Neuron (in vitro differentiated cells): ENCODE data around the gene NLGN1.

ENCODE experiments used
- H2AFZ ChIP-seq: one replicate; pipeline ENCODE4 v1.6.1; 2013; ENCODE audit warnings: low read depth, mild to moderate bottlenecking, inconsistent platforms, low read length, moderate library complexity
- H3K27me3 ChIP-seq: one replicate; pipeline ENCODE4 v1.6.1; 2013; ENCODE audit warnings: low read length; ENCODE audit not compliant: insufficient read depth
- H3K36me3 ChIP-seq: one replicate; pipeline ENCODE4 v1.6.1; 2013; ENCODE audit warnings: low read length; ENCODE audit not compliant: insufficient read depth
- H3K4me1 ChIP-seq: one replicate; pipeline ENCODE4 v1.6.1; 2013; ENCODE audit warnings: low read length; ENCODE audit not compliant: insufficient read depth
- H3K4me3 ChIP-seq: 2 replicates; pipeline ENCODE4 v1.5.1; 2013; ENCODE audit warnings: mild to moderate bottlenecking, low read length, moderate library complexity
- H3K9me3 ChIP-seq: one replicate; pipeline ENCODE4 v1.6.1; 2013; ENCODE audit warnings: low read length

Gene NLGN1

GRCh38 chr3:174268061-174268460 lies 870.5 kb downstream of the NLGN1 start:
- no peaks in the 10 kb centered on the region for H3K36me3 ChIP-seq

GRCh38 chr3:174268586-174268985 lies 871.0 kb downstream of the NLGN1 start:
- Histone ChIP-seq H3K4me1 (no peaks in the 10 kb centered on the region), H3K27me3 (no peaks in the 10 kb centered on the region)

More at GRCh38 chr3:174268061-174268460, 870.5 kb downstream of the NLGN1 start:
- H3K27me3 ChIP-seq = no peaks in the 10 kb centered on the region
- no peak overlapping the region for H3K4me3 ChIP-seq
- H3K4me1 ChIP-seq = no peaks in the 10 kb centered on the region
- no peak overlapping the region for H2AFZ ChIP-seq
- H3K9me3 ChIP-seq = no peaks in the 10 kb centered on the region

GRCh38 chr3:174270841-174271240 lies 873.3 kb downstream of the NLGN1 start:
- Histone ChIP-seq H3K4me3 (no peak overlapping the region), H3K27me3 (no peaks in the 10 kb centered on the region), H2AFZ (no peak overlapping the region), H3K9me3 (no peaks in the 10 kb centered on the region), H3K4me1 (no peaks in the 10 kb centered on the region), H3K36me3 (no peaks in the 10 kb centered on the region)

More at GRCh38 chr3:174268586-174268985, 871.0 kb downstream of the NLGN1 start:
- no peaks in the 10 kb centered on the region for H3K36me3 ChIP-seq
- H2AFZ ChIP-seq = no peak overlapping the region
- H3K9me3 ChIP-seq = no peaks in the 10 kb centered on the region
- H3K4me3 ChIP-seq = no peak overlapping the region

- no peaks in the 10 kb centered on the region for H3K27me3 ChIP-seq
- no peaks in the 10 kb centered on the region for H3K4me1 ChIP-seq
- no peaks in the 10 kb centered on the region for H3K36me3 ChIP-seq
- H3K9me3 ChIP-seq = no peaks in the 10 kb centered on the region
- H3K4me3 ChIP-seq = no peak overlapping the region
- no peak overlapping the region for H2AFZ ChIP-seq
These were observed 877.8 kb downstream of the NLGN1 start for GRCh38 chr3:174275336-174275735.

- no peaks in the 10 kb centered on the region for H3K4me1 ChIP-seq
- no peak overlapping the region for H3K4me3 ChIP-seq
- H3K36me3 ChIP-seq = peaks cover 2% of the 10 kb centered on the region
- no peak overlapping the region for H2AFZ ChIP-seq
- no peaks in the 10 kb centered on the region for H3K27me3 ChIP-seq
- H3K9me3 ChIP-seq = no peaks in the 10 kb centered on the region
These were observed 879.3 kb downstream of the NLGN1 start for GRCh38 chr3:174276826-174277225.

- Histone ChIP-seq H2AFZ (no peak overlapping the region), H3K9me3 (no peaks in the 10 kb centered on the region), H3K27me3 (no peaks in the 10 kb centered on the region), H3K4me1 (no peaks in the 10 kb centered on the region), H3K4me3 (no peak overlapping the region), H3K36me3 (peaks cover 2% of the 10 kb centered on the region)
These were observed 880.5 kb downstream of the NLGN1 start for GRCh38 chr3:174278094-174278493.

GRCh38 chr3:174280186-174280585 lies 882.6 kb downstream of the NLGN1 start:
- Histone ChIP-seq H3K4me1 (peaks cover under 1% of the 10 kb centered on the region), H2AFZ (no peak overlapping the region)

GRCh38 chr3:174285242-174285864 lies 887.8 kb downstream of the NLGN1 start:
- Histone ChIP-seq H2AFZ (no peak overlapping the region), H3K36me3 (peaks cover 2% of the 10 kb centered on the region), H3K9me3 (no peaks in the 10 kb centered on the region), H3K27me3 (no peaks in the 10 kb centered on the region), H3K4me1 (peaks cover 9% of the 10 kb centered on the region), H3K4me3 (no peak overlapping the region)

More at GRCh38 chr3:174280186-174280585, 882.6 kb downstream of the NLGN1 start:
- no peak overlapping the region for H3K4me3 ChIP-seq
- no peaks in the 10 kb centered on the region for H3K27me3 ChIP-seq
- H3K36me3 ChIP-seq = peaks cover 2% of the 10 kb centered on the region
- no peaks in the 10 kb centered on the region for H3K9me3 ChIP-seq

- Histone ChIP-seq H3K27me3 (no peaks in the 10 kb centered on the region), H3K36me3 (no peaks in the 10 kb centered on the region), H2AFZ (no peak overlapping the region), H3K4me3 (no peak overlapping the region), H3K9me3 (no peaks in the 10 kb centered on the region), H3K4me1 (peaks cover 9% of the 10 kb centered on the region)
These were observed 890.2 kb downstream of the NLGN1 start for GRCh38 chr3:174287705-174288104.

GRCh38 chr3:174294616-174295015 lies 897.1 kb downstream of the NLGN1 start:
- H2AFZ ChIP-seq = no peak overlapping the region

GRCh38 chr3:174295306-174296092 lies 898.0 kb downstream of the NLGN1 start:
- Histone ChIP-seq H3K9me3 (no peaks in the 10 kb centered on the region), H2AFZ (no peak overlapping the region), H3K36me3 (no peaks in the 10 kb centered on the region), H3K27me3 (no peaks in the 10 kb centered on the region), H3K4me3 (no peak overlapping the region), H3K4me1 (no peaks in the 10 kb centered on the region)

More at GRCh38 chr3:174294616-174295015, 897.1 kb downstream of the NLGN1 start:
- no peaks in the 10 kb centered on the region for H3K27me3 ChIP-seq
- H3K4me1 ChIP-seq = no peaks in the 10 kb centered on the region
- H3K36me3 ChIP-seq = no peaks in the 10 kb centered on the region
- no peak overlapping the region for H3K4me3 ChIP-seq
- H3K9me3 ChIP-seq = no peaks in the 10 kb centered on the region

- Histone ChIP-seq H3K4me3 (no peak overlapping the region), H3K9me3 (no peaks in the 10 kb centered on the region), H3K36me3 (no peaks in the 10 kb centered on the region), H2AFZ (no peak overlapping the region), H3K27me3 (no peaks in the 10 kb centered on the region), H3K4me1 (no peaks in the 10 kb centered on the region)
These were observed 905.3 kb downstream of the NLGN1 start for GRCh38 chr3:174302746-174303315.

- H2AFZ ChIP-seq = no peak overlapping the region
- H3K27me3 ChIP-seq = no peaks in the 10 kb centered on the region
These were observed 906.5 kb downstream of the NLGN1 start for GRCh38 chr3:174303907-174304560.

More at GRCh38 chr3:174303907-174304560, 906.5 kb downstream of the NLGN1 start:
- H3K4me3 ChIP-seq = no peak overlapping the region
- no peaks in the 10 kb centered on the region for H3K4me1 ChIP-seq
- no peaks in the 10 kb centered on the region for H3K36me3 ChIP-seq
- H3K9me3 ChIP-seq = no peaks in the 10 kb centered on the region
